Measurements from ENCODE around the gene INF2.
A peak's percentile ranks its signal among the peaks of the same experiment; 100 is the strongest.

INF2 gene

GRCh38 chr14:104719343-104719742 is 29.9 kb downstream of the INF2 start:
- TF ChIP-seq CTCF (conservative IDR thresholded peaks at IDR 0.05), result no peak
- H3K27ac ChIP-seq, result no peak overlapping the region

GRCh38 chr14:104721505-104722431 is 32.4 kb downstream of the INF2 start:
- H3K27ac ChIP-seq, result no peak overlapping the region
- no peak for TF ChIP-seq CTCF (conservative IDR thresholded peaks at IDR 0.05)

- H3K27ac ChIP-seq, result peak overlapping the region; percentile 59; the same call in 1 of the 2 replicates
- TF ChIP-seq CTCF (conservative IDR thresholded peaks at IDR 0.05), result no peak
Measured at GRCh38 chr14:104722938-104723650, 33.7 kb downstream of the INF2 start.

- TF ChIP-seq CTCF (conservative IDR thresholded peaks at IDR 0.05), result peak; percentile 98
- peak within 1 kb of the TSS; percentile 59; the same call in 1 of the 2 replicates for H3K27ac ChIP-seq
Measured at GRCh38 chr14:104723651-104724406, 34.4 kb downstream of the INF2 start, which contains the start of gene ADSS1. ADSS1 (plus strand) TSS chr14:104724229; CDS start chr14:104724271, 42 bp downstream.

GRCh38 chr14:104724407-104724980 is 35.1 kb downstream of the INF2 start:
- no peak for TF ChIP-seq CTCF (conservative IDR thresholded peaks at IDR 0.05)
- peak overlapping the region; percentile 59; the same call in 1 of the 2 replicates for H3K27ac ChIP-seq

GRCh38 chr14:104724981-104725771 is 35.8 kb downstream of the INF2 start:
- H3K27ac ChIP-seq, result no peak overlapping the region
- no peak for TF ChIP-seq CTCF (conservative IDR thresholded peaks at IDR 0.05)

All from VCaP (cell line).